SK-MEL-5 (cell line): ENCODE data around the gene RNF223. TPM values are rescaled to one million over a fixed set of nuclear protein-coding genes. Genes with fewer than 3 reads are reported as not detected.
"Not testable (repeated sequence)": the region's sequence is repeated elsewhere in the genome, so short reads cannot be mapped to it uniquely, and the experiment has no call there.

ENCODE experiments used
- DNase-seq: peaks from one replicate; pipeline ENCODE4 v3.0.0-alpha.2; 2016; ENCODE audit warnings: low read depth, low spot score
- in situ Hi-C: cut with HindIII; loops from 2 replicates; pipeline ENCODE4 v1.10.0; 2016; ENCODE audit warnings: low sequenced_read_pairs, high pct_unique_total_duplicates, low pct_unique_long_range_greater_than_20kb
- total RNA-seq: library from RNA; depleted of rRNA; stranded (reverse); fragments of >200 nt; shearing (Covaris generic); gene quantifications from 2 replicates; pipeline ENCODE4 v1.2.3, GENCODE V29; 2014

Gene RNF223
- total RNA-seq, 1 experiment from 2014 or later = not detected

GRCh38 chr1:1067860-1068516 lies 6.1 kb downstream of the RNF223 start:
- no peak for DNase-seq
- in situ Hi-C loops = no loop called here

- no peak for DNase-seq
- in situ Hi-C loops = no loop called here
Observed at GRCh38 chr1:1067284-1067859, 6.7 kb downstream of the RNF223 start.

- DNase-seq = no peak
- in situ Hi-C loops = no loop called here
Observed at GRCh38 chr1:1066403-1067283, 7.5 kb downstream of the RNF223 start.

- DNase-seq, in situ Hi-C loops: not testable (repeated sequence)
Observed at GRCh38 chr1:1065940-1066304, 8.2 kb downstream of the RNF223 start.

GRCh38 chr1:1065265-1065939 lies 8.7 kb downstream of the RNF223 start:
- DNase-seq = no peak
- in situ Hi-C loops = no loop called here

- in situ Hi-C loops = no loop called here
- peak; percentile 61 for DNase-seq
Observed at GRCh38 chr1:1063945-1064831, 9.9 kb downstream of the RNF223 start.

- no peak for DNase-seq
Observed at GRCh38 chr1:1063261-1063944, 10.7 kb downstream of the RNF223 start.

GRCh38 chr1:1062348-1063163 lies 11.6 kb downstream of the RNF223 start:
- DNase-seq = no peak
- in situ Hi-C loops = no loop called here

More at GRCh38 chr1:1063261-1063944, 10.7 kb downstream of the RNF223 start:
- in situ Hi-C loops = no loop called here

GRCh38 chr1:1061682-1062345 lies 12.3 kb downstream of the RNF223 start:
- in situ Hi-C loops = no loop called here
- DNase-seq = no peak

- no peak for DNase-seq
- in situ Hi-C loops = no loop called here
Observed at GRCh38 chr1:1060281-1061000, 13.7 kb downstream of the RNF223 start.

GRCh38 chr1:1059494-1060280 lies 14.4 kb downstream of the RNF223 start:
- peak; percentile 71 for DNase-seq
- in situ Hi-C loops = no loop called here

GRCh38 chr1:1058921-1059493 lies 15.1 kb downstream of the RNF223 start:
- DNase-seq = peak; percentile 37
- in situ Hi-C loops = no loop called here

GRCh38 chr1:1058088-1058905 lies 15.8 kb downstream of the RNF223 start:
- in situ Hi-C loops = no loop called here
- no peak for DNase-seq
